ENCODE measurements around the gene DUSP12. TPM values are rescaled to one million over a fixed set of nuclear protein-coding genes. Genes with fewer than 3 reads are reported as not detected.
A peak's percentile ranks its signal among the peaks of the same experiment; 100 is the strongest.

DUSP12 gene
- total and polyA plus RNA-seq, 4 donors: 7.9 to 18.2 (median 12.5) TPM

DNA sequence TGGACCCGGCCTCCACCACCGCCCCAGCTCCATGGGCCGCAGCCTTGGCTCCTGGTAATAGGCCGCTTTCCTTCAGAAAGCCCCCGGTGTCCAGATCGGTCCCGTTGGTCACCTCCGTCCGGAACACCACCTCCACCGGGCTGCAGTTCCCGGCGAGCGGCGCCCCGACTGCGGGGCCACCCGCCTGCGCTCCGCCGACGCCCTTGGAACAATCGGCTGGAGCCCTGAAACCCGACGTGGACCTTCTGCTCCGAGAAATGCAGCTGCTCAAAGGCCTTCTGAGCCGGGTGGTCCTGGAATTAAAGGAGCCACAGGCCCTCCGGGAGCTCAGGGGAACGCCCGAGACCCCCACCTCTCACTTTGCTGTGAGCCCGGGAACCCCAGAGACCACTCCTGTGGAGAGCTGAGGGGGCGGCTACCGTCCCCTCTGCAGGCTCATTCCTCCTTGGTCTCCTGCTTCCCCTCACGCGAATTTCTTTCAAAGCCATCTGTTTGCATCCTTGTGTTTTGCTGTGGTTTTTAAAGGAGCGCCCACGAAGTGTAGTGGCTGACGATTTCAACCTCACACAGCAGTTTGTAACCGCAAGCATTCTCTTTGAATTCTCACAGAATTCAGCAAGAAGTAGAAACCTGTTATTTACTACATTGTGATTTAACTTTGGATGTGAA lies 22.2 kb upstream of the DUSP12 start:
- peaks cover 2 to 17% (median 9%) of the 10 kb centered on the region in 4 donors for H3K4me1 ChIP-seq (ENCODE audit: control insufficient read depth in 4 of 4, insufficient read depth in 4 of 4, low read length in 3 of 4)
- 2% methylated on average over 38 of the region's 38 CpGs for WGBS

GRCh38 chr1:161728376-161729226 lies 21.0 kb upstream of the DUSP12 start:
- Histone ChIP-seq H3K9me3 (ENCODE audit: control insufficient read depth in 4 of 4, low read length in 3 of 4) (no peaks in the 10 kb centered on the region), H3K4me1 (ENCODE audit: control insufficient read depth in 4 of 4, insufficient read depth in 4 of 4, low read length in 3 of 4) (peaks cover 2 to 17% (median 9%) of the 10 kb centered on the region in 4 donors), H3K27me3 (ENCODE audit: control insufficient read depth in 4 of 4, insufficient read depth in 4 of 4, low read length in 3 of 4) (no peaks in the 10 kb centered on the region), H3K36me3 (ENCODE audit: control insufficient read depth in 4 of 4, insufficient read depth in 3 of 4, low read depth in 1 of 4, low read length in 3 of 4) (no peaks in the 10 kb centered on the region), H3K9ac (ENCODE audit: low read depth in 1 of 2, low read length in 2 of 2) (no peak overlapping the region), H3K27ac (ENCODE audit: low read depth in 1 of 2, low read length in 2 of 2) (no peak overlapping the region), H3K4me3 (ENCODE audit: low read depth in 1 of 3, low read length in 3 of 3) (no peak overlapping the region)
- DNase-seq (ENCODE audit: low spot score): no peak
- WGBS: 78% methylated on average over 7 of the region's 7 CpGs
- TF ChIP-seq REST (IDR thresholded peaks at IDR 0.05) (no peak), RXRA (IDR thresholded peaks at IDR 0.05) (no peak), ATF3 (IDR thresholded peaks at IDR 0.05) (no peak), JUND (IDR thresholded peaks at IDR 0.05) (no peak), GABPA (IDR thresholded peaks at IDR 0.05 in 1 of 2, conservative IDR thresholded peaks at IDR 0.05 in 1 of 2) (no peak)
- TF ChIP-seq, protein P1, sequence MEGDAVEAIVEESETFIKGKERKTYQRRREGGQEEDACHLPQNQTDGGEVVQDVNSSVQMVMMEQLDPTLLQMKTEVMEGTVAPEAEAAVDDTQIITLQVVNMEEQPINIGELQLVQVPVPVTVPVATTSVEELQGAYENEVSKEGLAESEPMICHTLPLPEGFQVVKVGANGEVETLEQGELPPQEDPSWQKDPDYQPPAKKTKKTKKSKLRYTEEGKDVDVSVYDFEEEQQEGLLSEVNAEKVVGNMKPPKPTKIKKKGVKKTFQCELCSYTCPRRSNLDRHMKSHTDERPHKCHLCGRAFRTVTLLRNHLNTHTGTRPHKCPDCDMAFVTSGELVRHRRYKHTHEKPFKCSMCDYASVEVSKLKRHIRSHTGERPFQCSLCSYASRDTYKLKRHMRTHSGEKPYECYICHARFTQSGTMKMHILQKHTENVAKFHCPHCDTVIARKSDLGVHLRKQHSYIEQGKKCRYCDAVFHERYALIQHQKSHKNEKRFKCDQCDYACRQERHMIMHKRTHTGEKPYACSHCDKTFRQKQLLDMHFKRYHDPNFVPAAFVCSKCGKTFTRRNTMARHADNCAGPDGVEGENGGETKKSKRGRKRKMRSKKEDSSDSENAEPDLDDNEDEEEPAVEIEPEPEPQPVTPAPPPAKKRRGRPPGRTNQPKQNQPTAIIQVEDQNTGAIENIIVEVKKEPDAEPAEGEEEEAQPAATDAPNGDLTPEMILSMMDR (IDR thresholded peaks at IDR 0.05; ENCODE audit: low read depth, low read length, missing input control): no peak

More for the DNA sequence above, 22.2 kb upstream of the DUSP12 start:
- peak overlapping the region; percentile 87 to 92 for H3K27ac ChIP-seq (ENCODE audit: low read depth in 1 of 2, low read length in 2 of 2)
- H3K4me3 ChIP-seq (ENCODE audit: low read depth in 1 of 3, low read length in 3 of 3): peak overlapping the region; percentile 39 to 67 (median 63)
- H3K27me3 ChIP-seq (ENCODE audit: control insufficient read depth in 4 of 4, insufficient read depth in 4 of 4, low read length in 3 of 4): no peaks in the 10 kb centered on the region
- H3K9ac ChIP-seq (ENCODE audit: low read depth in 1 of 2, low read length in 2 of 2): peak overlapping the region; percentile 61 to 87
- H3K9me3 ChIP-seq (ENCODE audit: control insufficient read depth in 4 of 4, low read length in 3 of 4): no peaks in the 10 kb centered on the region
- no peaks in the 10 kb centered on the region for H3K36me3 ChIP-seq (ENCODE audit: control insufficient read depth in 4 of 4, insufficient read depth in 3 of 4, low read depth in 1 of 4, low read length in 3 of 4)
- TF ChIP-seq YY1 (IDR thresholded peaks at IDR 0.05) (peak; percentile 30), RAD21 (IDR thresholded peaks at IDR 0.05) (no peak), HNF4A (conservative IDR thresholded peaks at IDR 0.05) (no peak), JUND (IDR thresholded peaks at IDR 0.05) (no peak), FOXA1 (IDR thresholded peaks at IDR 0.05) (no peak), REST (IDR thresholded peaks at IDR 0.05) (no peak), SP1 (IDR thresholded peaks at IDR 0.05) (peak; percentile 3), NR2F2 (IDR thresholded peaks at IDR 0.05) (no peak)
- TF ChIP-seq, protein P1 (IDR thresholded peaks at IDR 0.05; ENCODE audit: low read depth, low read length, missing input control): no peak
- no peak for DNase-seq (ENCODE audit: low spot score)
